Astrocyte (in vitro differentiated cells and primary cell): ENCODE results near the gene TRIO. TPM values are rescaled to one million over a fixed set of nuclear protein-coding genes. Genes with fewer than 3 reads are reported as not detected.

ENCODE experiments used
- DNase-seq: peaks from one replicate; pipeline ENCODE4 v3.0.0-alpha.2; 2010; ENCODE audit warnings: low read depth
- FAIRE-seq: peaks from 2 replicates; lab custom pipeline; 2011; peaks lifted over from hg19 to GRCh38; lab: Jason Lieb, UNC
- H2AFZ ChIP-seq: 2 replicates; pipeline ENCODE4 v1.6.0; 2012; ENCODE audit warnings: low read depth, low read length, inconsistent platforms
- H3K27ac ChIP-seq: 2 replicates; pipeline ENCODE4 v1.5.1; 2011; ENCODE audit warnings: low read depth, low read length, inconsistent platforms
- H3K27me3 ChIP-seq: 2 replicates; pipeline ENCODE4 v1.6.0; 2011; ENCODE audit warnings: low read length, inconsistent platforms; ENCODE audit not compliant: insufficient read depth
- H3K36me3 ChIP-seq: 2 replicates; pipeline ENCODE4 v1.5.1; 2011; ENCODE audit warnings: low read length, inconsistent platforms; ENCODE audit not compliant: insufficient read depth
- H3K4me1 ChIP-seq: 2 replicates; pipeline ENCODE4 v1.5.1; 2011; ENCODE audit warnings: low read length, inconsistent platforms; ENCODE audit not compliant: insufficient read depth
- H3K4me2 ChIP-seq: 2 replicates; pipeline ENCODE4 v1.6.0; 2012; ENCODE audit warnings: low read length, inconsistent platforms
- H3K4me3 ChIP-seq: 2 replicates; pipeline ENCODE4 v1.5.1; 2011; ENCODE audit warnings: low read depth, mild to moderate bottlenecking, low read length, inconsistent platforms; ENCODE audit not compliant: insufficient read depth
- H3K79me2 ChIP-seq: 2 replicates; pipeline ENCODE4 v1.6.0; 2012; ENCODE audit warnings: mild to moderate bottlenecking, low read length, inconsistent platforms; ENCODE audit not compliant: insufficient read depth
- H3K9ac ChIP-seq: 2 replicates; pipeline ENCODE4 v1.6.0; 2012; ENCODE audit warnings: mild to moderate bottlenecking, low read length, inconsistent platforms
- H3K9me3 ChIP-seq: 2 replicates; pipeline ENCODE4 v1.5.1; 2012; ENCODE audit warnings: low read depth, mild to moderate bottlenecking, low read length, inconsistent platforms; ENCODE audit not compliant: insufficient read depth
- H4K20me1 ChIP-seq: 2 replicates; pipeline ENCODE4 v1.6.0; 2012; ENCODE audit warnings: low read length, inconsistent platforms; ENCODE audit not compliant: insufficient read depth
- H3K27ac Mint-ChIP-seq: one replicate; pipeline ENCODE4 v1.8.0; 2021; ENCODE audit warnings: mild to moderate bottlenecking, mixed read lengths; ENCODE audit not compliant: unreplicated experiment
- H3K27me3 Mint-ChIP-seq: one replicate; pipeline ENCODE4 v1.8.0; 2021; ENCODE audit warnings: low read depth, mixed read lengths; ENCODE audit not compliant: unreplicated experiment
- H3K36me3 Mint-ChIP-seq: one replicate; pipeline ENCODE4 v1.8.0; 2021; ENCODE audit warnings: low read depth, mixed read lengths; ENCODE audit not compliant: unreplicated experiment
- H3K4me1 Mint-ChIP-seq: one replicate; pipeline ENCODE4 v1.8.0; 2021; ENCODE audit warnings: low read depth, mixed read lengths; ENCODE audit not compliant: unreplicated experiment
- H3K4me3 Mint-ChIP-seq: one replicate; pipeline ENCODE4 v1.8.0; 2021; ENCODE audit warnings: mild to moderate bottlenecking, moderate library complexity, mixed read lengths; ENCODE audit not compliant: unreplicated experiment
- H3K9me3 Mint-ChIP-seq: one replicate; pipeline ENCODE4 v1.8.0; 2021; ENCODE audit warnings: mild to moderate bottlenecking, mixed read lengths; ENCODE audit not compliant: unreplicated experiment
- EZH2 ChIP-seq: IDR thresholded peaks from 2 replicates; pipeline ENCODE4 v1.6.1; 2012; ENCODE audit warnings: mild to moderate bottlenecking, low read length, inconsistent platforms; ENCODE audit not compliant: insufficient read depth
- total RNA-seq: library from RNA; stranded (reverse); gene quantifications from 2 replicates; pipeline ENCODE4 v1.2.1, GENCODE V29; 2021
- TF ChIP-seq, protein P1 (sequence below): IDR thresholded peaks from 2 replicates; pipeline ENCODE4 v1.5.1; 2011; ENCODE audit warnings: low read depth, mild to moderate bottlenecking, inconsistent platforms, low read length, moderate library complexity; ENCODE audit not compliant: insufficient read depth

Gene TRIO
- total RNA-seq, 1 donor from 2014 or later, result 347 TPM

GRCh38 chr5:14491015-14491915 lies 348.1 kb downstream of the TRIO start:
- peak overlapping the region; percentile 72 for H3K27ac Mint-ChIP-seq
- Histone ChIP-seq H3K4me2 (no peak overlapping the region), H3K9me3 (no peaks in the 10 kb centered on the region), H3K4me3 (no peak overlapping the region), H2AFZ (no peak overlapping the region), H3K27me3 (no peaks in the 10 kb centered on the region), H3K27ac (peak overlapping the region; percentile 71), H3K4me1 (peaks cover 11% of the 10 kb centered on the region), H3K9ac (peak overlapping the region; percentile 59), H3K36me3 (peaks cover 82% of the 10 kb centered on the region), H3K79me2 (peaks cover 62% of the 10 kb centered on the region), H4K20me1 (peaks cover 82% of the 10 kb centered on the region)
- H3K36me3 Mint-ChIP-seq, result peaks cover 45% of the 10 kb centered on the region
- H3K4me3 Mint-ChIP-seq, result no peak overlapping the region
- H3K27me3 Mint-ChIP-seq, result no peaks in the 10 kb centered on the region
- TF ChIP-seq, protein P1, sequence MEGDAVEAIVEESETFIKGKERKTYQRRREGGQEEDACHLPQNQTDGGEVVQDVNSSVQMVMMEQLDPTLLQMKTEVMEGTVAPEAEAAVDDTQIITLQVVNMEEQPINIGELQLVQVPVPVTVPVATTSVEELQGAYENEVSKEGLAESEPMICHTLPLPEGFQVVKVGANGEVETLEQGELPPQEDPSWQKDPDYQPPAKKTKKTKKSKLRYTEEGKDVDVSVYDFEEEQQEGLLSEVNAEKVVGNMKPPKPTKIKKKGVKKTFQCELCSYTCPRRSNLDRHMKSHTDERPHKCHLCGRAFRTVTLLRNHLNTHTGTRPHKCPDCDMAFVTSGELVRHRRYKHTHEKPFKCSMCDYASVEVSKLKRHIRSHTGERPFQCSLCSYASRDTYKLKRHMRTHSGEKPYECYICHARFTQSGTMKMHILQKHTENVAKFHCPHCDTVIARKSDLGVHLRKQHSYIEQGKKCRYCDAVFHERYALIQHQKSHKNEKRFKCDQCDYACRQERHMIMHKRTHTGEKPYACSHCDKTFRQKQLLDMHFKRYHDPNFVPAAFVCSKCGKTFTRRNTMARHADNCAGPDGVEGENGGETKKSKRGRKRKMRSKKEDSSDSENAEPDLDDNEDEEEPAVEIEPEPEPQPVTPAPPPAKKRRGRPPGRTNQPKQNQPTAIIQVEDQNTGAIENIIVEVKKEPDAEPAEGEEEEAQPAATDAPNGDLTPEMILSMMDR, result no peak
- no peak for FAIRE-seq
- peaks cover 3% of the 10 kb centered on the region for H3K9me3 Mint-ChIP-seq
- peaks cover 11% of the 10 kb centered on the region for H3K4me1 Mint-ChIP-seq
- DNase-seq, result peak; percentile 36

DNA sequence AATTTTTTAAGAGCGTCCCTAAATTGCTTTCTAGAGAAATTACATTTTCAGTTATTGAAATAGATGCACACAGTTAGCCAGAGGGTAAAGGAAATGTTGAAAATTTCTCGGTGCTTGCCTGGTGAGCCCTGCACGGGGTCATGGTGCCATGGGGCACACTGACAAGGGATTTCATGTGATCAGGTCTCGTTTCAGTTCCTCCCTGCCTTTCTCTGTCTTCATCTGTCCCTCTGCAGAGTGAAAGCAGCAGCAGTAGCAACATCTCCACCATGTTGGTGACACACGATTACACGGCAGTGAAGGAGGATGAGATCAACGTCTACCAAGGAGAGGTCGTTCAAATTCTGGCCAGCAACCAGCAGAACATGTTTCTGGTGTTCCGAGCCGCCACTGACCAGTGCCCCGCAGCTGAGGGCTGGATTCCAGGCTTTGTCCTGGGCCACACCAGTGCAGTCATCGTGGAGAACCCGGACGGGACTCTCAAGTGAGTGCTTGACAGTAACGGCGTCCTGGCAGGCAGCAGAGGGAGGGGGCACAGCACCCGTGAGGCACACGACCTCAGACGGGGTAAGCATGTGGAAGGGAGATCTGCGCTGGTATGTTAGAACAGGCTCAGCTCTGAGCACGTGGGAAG lies 349.3 kb downstream of the TRIO start:
- Mint-ChIP-seq H3K9me3 (peaks cover 3% of the 10 kb centered on the region), H3K4me3 (no peak overlapping the region), H3K36me3 (peaks cover 50% of the 10 kb centered on the region), H3K27ac (no peak overlapping the region), H3K4me1 (peaks cover 11% of the 10 kb centered on the region), H3K27me3 (no peaks in the 10 kb centered on the region)
- Histone ChIP-seq H3K79me2 (peaks cover 71% of the 10 kb centered on the region), H3K27me3 (no peaks in the 10 kb centered on the region), H2AFZ (no peak overlapping the region), H3K9me3 (no peaks in the 10 kb centered on the region), H3K4me1 (peaks cover 11% of the 10 kb centered on the region), H3K9ac (no peak overlapping the region), H3K36me3 (peaks cover 84% of the 10 kb centered on the region), H4K20me1 (peaks cover 86% of the 10 kb centered on the region), H3K4me3 (no peak overlapping the region), H3K4me2 (no peak overlapping the region), H3K27ac (no peak overlapping the region)
- FAIRE-seq (no peak), DNase-seq (no peak)
- TF ChIP-seq, protein P1, result no peak
- TF ChIP-seq EZH2, result no peak
